ENCODE results near the gene CD2AP. TPM values are rescaled to one million over a fixed set of nuclear protein-coding genes. Genes with fewer than 3 reads are reported as not detected.

Gene CD2AP
- total and polyA plus RNA-seq, 2 of the 8 experiments (the other 6 are each of a cell fraction or from before 2014, with no cell fraction given) = 8.6 to 75.6 TPM

DNA sequence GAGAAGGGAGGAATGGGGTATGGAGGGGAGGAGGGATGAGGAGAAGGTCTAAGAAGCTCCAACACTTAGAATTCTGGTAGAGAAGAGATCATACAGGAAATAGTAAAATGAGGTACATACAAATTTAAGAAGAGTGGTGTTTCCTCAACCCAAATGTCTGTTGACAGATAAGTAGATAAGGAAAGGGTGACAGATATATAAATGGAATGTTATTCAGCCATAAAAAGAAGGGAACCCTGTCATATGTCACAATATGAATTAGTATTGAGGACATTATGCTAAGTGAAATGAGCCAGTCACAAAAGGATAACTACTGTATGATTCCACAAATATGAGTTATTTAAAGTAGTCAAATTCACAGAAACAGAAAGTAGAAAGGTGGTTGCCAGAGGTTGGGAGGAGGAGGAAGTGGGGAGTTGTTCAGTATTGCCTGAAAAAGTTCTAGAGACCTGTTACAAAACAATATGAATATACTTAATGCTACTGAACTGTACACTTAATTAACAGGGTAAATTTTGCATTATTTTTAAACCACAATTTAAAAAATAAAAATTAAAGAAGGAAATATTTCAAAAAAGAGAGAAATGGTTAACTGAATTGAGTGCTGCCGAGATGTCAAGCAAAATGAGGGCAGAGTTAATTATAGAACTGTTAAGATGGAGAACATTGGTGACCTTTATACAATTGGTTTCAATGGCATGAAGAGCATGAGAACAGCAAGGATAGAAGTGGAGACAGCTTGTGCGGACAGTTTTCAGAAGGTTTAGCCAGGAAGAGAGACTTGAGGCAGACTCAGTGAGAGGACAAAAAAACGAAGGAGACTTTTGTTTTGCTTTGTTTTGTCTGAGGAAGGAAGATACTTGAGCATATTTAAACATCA, 173.2 kb downstream of the CD2AP start:
- 63% methylated on average over 3 of the region's 3 CpGs; no CpG with 5 or more reads in 1 of the 2 experiments for WGBS, 2 experiments (ENCODE audit: extremely low coverage in 1 of 2, insufficient coverage in 1 of 2, insufficient read length in 1 of 2, insufficient replicate concordance in 2 of 2, low coverage in 1 of 2, low lambda C conversion rate in 2 of 2, missing lambda C conversion rate in 1 of 2)
- H2AFZ ChIP-seq (ENCODE audit: low read length) = peak overlapping the region; percentile 5; the same call in 1 of the 2 replicates
- TF ChIP-seq GTF2F1 (IDR thresholded peaks at IDR 0.05; ENCODE audit: borderline replicate concordance, low read depth, low read length) (no peak), FOSL1 (IDR thresholded peaks at IDR 0.05; ENCODE audit: insufficient read depth, low read depth, low read length) (no peak), NRF1 (IDR thresholded peaks at IDR 0.05; ENCODE audit: low read depth, low read length) (no peak), KDM1A (IDR thresholded peaks at IDR 0.05; ENCODE audit: borderline replicate concordance, low read length) (no peak), KDM4A (IDR thresholded peaks at IDR 0.05; ENCODE audit: low read depth, low read length, severe bottlenecking) (no peak), TBP (IDR thresholded peaks at IDR 0.05; ENCODE audit: low read depth, low read length) (no peak), SAP30 (IDR thresholded peaks at IDR 0.05; ENCODE audit: insufficient read depth, insufficient replicate concordance, low read length) (no peak), TAF7 (optimal IDR thresholded peaks at IDR 0.05; ENCODE audit: borderline replicate concordance, low read depth, low read length) (no peak), SUZ12 (IDR thresholded peaks at IDR 0.05; ENCODE audit: low read length) (no peak), JUND (IDR thresholded peaks at IDR 0.05; ENCODE audit: low read length) (no peak)

More for the DNA sequence above, 173.2 kb downstream of the CD2AP start:
- Histone ChIP-seq H2BK120ac (replicated peaks; ENCODE audit: low read depth, low read length) (no peak overlapping the region), H2AK5ac (ENCODE audit: low read depth, low read length) (no peak overlapping the region), H3K9ac (replicated peaks in 1 of 4; ENCODE audit: extremely low read depth in 1 of 4, low read depth in 3 of 4, low read length in 3 of 4) (no peak overlapping the region), H4K91ac (replicated peaks; ENCODE audit: insufficient read length, low read length) (no peak overlapping the region), H2BK15ac (ENCODE audit: low read length) (no peak overlapping the region), H3K4me2 (ENCODE audit: insufficient read depth in 1 of 2, low read depth in 2 of 2, low read length in 2 of 2) (no peak overlapping the region), H3K79me2 (ENCODE audit: control insufficient read depth in 1 of 2, insufficient read depth in 2 of 2, low read length in 2 of 2) (no peaks in the 10 kb centered on the region), H3K27ac (ENCODE audit: low read depth, low read length) (no peak overlapping the region), H3K56ac (replicated peaks; ENCODE audit: insufficient read length, low read depth, low read length) (no peak overlapping the region), H3K14ac (ENCODE audit: insufficient read length) (no peak overlapping the region), H3K9me3 (ENCODE audit: insufficient read depth in 2 of 2, low read depth in 1 of 2, low read length in 1 of 2) (no peaks in the 10 kb centered on the region), H2BK20ac (ENCODE audit: low read length) (no peak overlapping the region), H3K27me3 (replicated peaks in 1 of 4; ENCODE audit: control insufficient read depth in 3 of 4, extremely low read depth in 1 of 4, insufficient read depth in 3 of 4, low read length in 3 of 4) (no peaks in the 10 kb centered on the region), H3K23me2 (ENCODE audit: low read depth, low read length) (no peaks in the 10 kb centered on the region), H4K5ac (ENCODE audit: insufficient read length, low read depth, low read length) (no peak overlapping the region), H3K18ac (ENCODE audit: extremely low read depth, low read length) (no peak overlapping the region), H3K23ac (ENCODE audit: insufficient read length) (no peak overlapping the region), H3K4me1 (replicated peaks in 1 of 4; ENCODE audit: control insufficient read depth in 3 of 4, insufficient read depth in 4 of 4, low read length in 3 of 4) (no peaks in the 10 kb centered on the region), H2BK12ac (ENCODE audit: low read depth, low read length) (no peak overlapping the region), H4K8ac (ENCODE audit: extremely low read depth, insufficient read depth, low read length) (no peak overlapping the region), H4K20me1 (replicated peaks in 1 of 2; ENCODE audit: control insufficient read depth in 1 of 2, insufficient read depth in 2 of 2, low read length in 2 of 2) (no peaks in the 10 kb centered on the region), H3K4me3 (ENCODE audit: extremely low read depth in 1 of 4, insufficient read depth in 2 of 4, low read depth in 3 of 4, low read length in 4 of 4) (no peak overlapping the region), H3K4ac (replicated peaks; ENCODE audit: insufficient read length, low read depth, low read length) (no peak overlapping the region), H3K79me1 (ENCODE audit: low read depth, low read length) (no peaks in the 10 kb centered on the region), H2BK5ac (ENCODE audit: low read depth, low read length) (no peak overlapping the region), H3K36me3 (ENCODE audit: control insufficient read depth in 2 of 4, insufficient read depth in 4 of 4, low read length in 3 of 4) (no peaks in the 10 kb centered on the region)
- ChIA-PET POLR2A (ENCODE audit: partially characterized antibody) (no interaction called here), CTCF (ENCODE audit: partially characterized antibody) (interaction anchor here (0.6 to 5.4 kb wide), 3 partner anchors 19 to 83 kb away, joined by 3 to 25 read pairs (median 4); no protein-coding TSS in a partner anchor)
- FAIRE-seq (no peak), DNase-seq (ENCODE audit: low read depth in 1 of 2, low spot score in 2 of 2) (no peak)
